MM.1S (cell line): Measurements from ENCODE around the gene STEAP1B.
A peak's percentile ranks its signal among the peaks of the same experiment; 100 is the strongest.
"Not testable (repeated sequence)": the region's sequence is repeated elsewhere in the genome, so short reads cannot be mapped to it uniquely, and the experiment has no call there.

Experiments
- DNase-seq: peaks from one replicate; pipeline ENCODE4 v3.0.0-alpha.2; 2015
- H2AFZ ChIP-seq: fragments of 300-600 bp; sonication (generic); 2 replicates; pipeline ENCODE4 v1.6.0; 2016; ENCODE audit warnings: antibody characterized with exemption, low read length
- H3F3A ChIP-seq: fragments of 300-600 bp; sonication (generic); 2 replicates; pipeline ENCODE4 v1.6.1; 2016; ENCODE audit warnings: mild to moderate bottlenecking, antibody characterized with exemption, low read length, moderate library complexity, mixed read lengths; ENCODE audit not compliant: insufficient read depth
- H3K27ac ChIP-seq: fragments of 300-600 bp; sonication (generic); 2 replicates; pipeline ENCODE4 v1.5.1; 2016; ENCODE audit warnings: mild to moderate bottlenecking, low read length
- H3K27me3 ChIP-seq: fragments of 300-600 bp; sonication (generic); replicated peaks from 2 replicates; pipeline ENCODE4 v1.6.0; 2016; ENCODE audit warnings: low read length; ENCODE audit not compliant: insufficient read depth
- H3K36me3 ChIP-seq: fragments of 300-600 bp; sonication (generic); replicated peaks from 2 replicates; pipeline ENCODE4 v1.6.1; 2016; ENCODE audit warnings: mild to moderate bottlenecking, low read length, mixed read lengths; ENCODE audit not compliant: insufficient read depth
- H3K4me1 ChIP-seq: fragments of 300-600 bp; sonication (generic); 2 replicates; pipeline ENCODE4 v1.6.1; 2016; ENCODE audit warnings: low read length, mixed read lengths
- H3K4me2 ChIP-seq: fragments of 300-600 bp; sonication (generic); 2 replicates; pipeline ENCODE4 v1.6.0; 2016; ENCODE audit warnings: low read depth, low read length
- H3K4me3 ChIP-seq: fragments of 300-600 bp; sonication (generic); 2 replicates; pipeline ENCODE4 v1.5.1; 2016; ENCODE audit warnings: low read length, mixed read lengths
- H3K79me2 ChIP-seq: fragments of 300-600 bp; sonication (generic); 2 replicates; pipeline ENCODE4 v1.6.1; 2016; ENCODE audit warnings: mixed run types, low read length, mixed read lengths
- H3K9ac ChIP-seq: fragments of 300-600 bp; sonication (generic); 2 replicates; pipeline ENCODE4 v1.6.1; 2016; ENCODE audit warnings: low read length, mixed read lengths
- H3K9me2 ChIP-seq: fragments of 300-600 bp; sonication (generic); replicated peaks from 2 replicates; pipeline ENCODE4 v1.6.1; 2016; ENCODE audit warnings: mild to moderate bottlenecking, low read length, mixed read lengths; ENCODE audit not compliant: insufficient read depth
- H3K9me3 ChIP-seq: fragments of 300-600 bp; sonication (generic); replicated peaks from 2 replicates; pipeline ENCODE4 v1.6.1; 2016; ENCODE audit warnings: mild to moderate bottlenecking, low read length, mixed read lengths; ENCODE audit not compliant: insufficient read depth
- H4K20me1 ChIP-seq: fragments of 300-600 bp; sonication (generic); 2 replicates; pipeline ENCODE4 v1.6.1; 2016; ENCODE audit warnings: mild to moderate bottlenecking, low read length, moderate library complexity, mixed read lengths; ENCODE audit not compliant: insufficient read depth
- EZH2 ChIP-seq: fragments of 300-600 bp; sonication (generic); optimal IDR thresholded peaks from 2 replicates; pipeline ENCODE3; 2017; ENCODE audit warnings: low read depth, mild to moderate bottlenecking, antibody characterized with exemption, low read length, mixed read lengths
- EZH2phosphoT487 ChIP-seq: fragments of 300-600 bp; sonication (generic); IDR thresholded peaks from 2 replicates; pipeline ENCODE4 v1.6.1; 2018; ENCODE audit warnings: antibody characterized with exemption, low read length
- TF ChIP-seq, protein P1 (sequence below): fragments of 300-600 bp; sonication (generic); IDR thresholded peaks from 2 replicates; pipeline ENCODE4 v1.5.1; 2016; ENCODE audit warnings: antibody characterized with exemption, low read length, mixed read lengths

Gene STEAP1B

DNA sequence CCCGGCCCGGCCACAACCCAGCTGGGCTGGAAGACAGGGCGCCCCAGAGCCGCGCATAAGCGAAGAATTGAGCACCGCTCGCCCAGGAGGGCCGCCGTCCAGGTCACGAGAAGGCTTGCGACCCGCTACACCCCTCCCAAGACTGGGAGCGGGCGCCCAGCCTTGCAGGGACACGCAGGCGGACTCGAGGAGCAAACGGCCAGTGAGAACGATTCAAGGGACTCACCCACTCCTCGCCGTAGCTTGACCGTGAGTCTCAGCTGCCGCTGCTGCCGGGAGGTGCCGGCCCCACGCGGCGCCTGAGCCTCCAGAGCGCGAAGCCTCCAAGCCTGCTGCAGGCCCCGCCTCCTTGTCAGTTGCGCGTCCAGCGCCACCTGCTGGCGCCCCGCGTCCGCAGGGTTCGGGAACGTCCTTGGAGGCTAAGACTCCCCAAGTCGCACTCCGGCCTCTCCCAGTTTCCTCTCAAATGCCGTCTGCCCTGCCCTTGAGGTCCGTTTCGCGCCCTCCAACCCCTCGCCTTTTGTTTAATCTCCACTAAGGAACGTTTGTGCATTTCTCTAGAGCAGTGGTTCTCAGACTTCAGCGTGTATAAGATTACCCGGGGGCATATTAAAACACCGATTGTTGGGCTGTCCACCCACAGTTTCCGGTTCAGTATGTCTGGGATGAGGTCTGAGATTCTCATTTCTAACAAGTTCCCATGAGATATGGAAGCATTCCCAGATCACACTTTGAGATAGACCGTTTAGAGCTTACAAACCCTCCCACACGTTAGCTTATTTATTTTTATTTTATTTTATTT, at the start of gene STEAP1B:
Gene STEAP1B, minus strand, starts transcription at position 301 of the 802 bp plus-strand sequence. CDS start 5,333 bp downstream, outside the sequence.
- not testable (repeated sequence) for H3K27me3 ChIP-seq, H3K79me2 ChIP-seq, H3F3A ChIP-seq, H3K4me1 ChIP-seq, H3K36me3 ChIP-seq, H3K9me3 ChIP-seq, H4K20me1 ChIP-seq, H3K9me2 ChIP-seq
- peak within 1 kb of the TSS; percentile 64 for H3K4me2 ChIP-seq
- H3K4me3 ChIP-seq = peak within 1 kb of the TSS; percentile 57
- peak within 1 kb of the TSS; percentile 31; the same call in 1 of the 2 replicates for H3K27ac ChIP-seq
- DNase-seq = peak; percentile 93
- peak within 1 kb of the TSS; percentile 54; the same call in 1 of the 2 replicates for H3K9ac ChIP-seq
- H2AFZ ChIP-seq = peak within 1 kb of the TSS; percentile 75
- TF ChIP-seq, protein P1, sequence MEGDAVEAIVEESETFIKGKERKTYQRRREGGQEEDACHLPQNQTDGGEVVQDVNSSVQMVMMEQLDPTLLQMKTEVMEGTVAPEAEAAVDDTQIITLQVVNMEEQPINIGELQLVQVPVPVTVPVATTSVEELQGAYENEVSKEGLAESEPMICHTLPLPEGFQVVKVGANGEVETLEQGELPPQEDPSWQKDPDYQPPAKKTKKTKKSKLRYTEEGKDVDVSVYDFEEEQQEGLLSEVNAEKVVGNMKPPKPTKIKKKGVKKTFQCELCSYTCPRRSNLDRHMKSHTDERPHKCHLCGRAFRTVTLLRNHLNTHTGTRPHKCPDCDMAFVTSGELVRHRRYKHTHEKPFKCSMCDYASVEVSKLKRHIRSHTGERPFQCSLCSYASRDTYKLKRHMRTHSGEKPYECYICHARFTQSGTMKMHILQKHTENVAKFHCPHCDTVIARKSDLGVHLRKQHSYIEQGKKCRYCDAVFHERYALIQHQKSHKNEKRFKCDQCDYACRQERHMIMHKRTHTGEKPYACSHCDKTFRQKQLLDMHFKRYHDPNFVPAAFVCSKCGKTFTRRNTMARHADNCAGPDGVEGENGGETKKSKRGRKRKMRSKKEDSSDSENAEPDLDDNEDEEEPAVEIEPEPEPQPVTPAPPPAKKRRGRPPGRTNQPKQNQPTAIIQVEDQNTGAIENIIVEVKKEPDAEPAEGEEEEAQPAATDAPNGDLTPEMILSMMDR = peak; percentile 70

DNA sequence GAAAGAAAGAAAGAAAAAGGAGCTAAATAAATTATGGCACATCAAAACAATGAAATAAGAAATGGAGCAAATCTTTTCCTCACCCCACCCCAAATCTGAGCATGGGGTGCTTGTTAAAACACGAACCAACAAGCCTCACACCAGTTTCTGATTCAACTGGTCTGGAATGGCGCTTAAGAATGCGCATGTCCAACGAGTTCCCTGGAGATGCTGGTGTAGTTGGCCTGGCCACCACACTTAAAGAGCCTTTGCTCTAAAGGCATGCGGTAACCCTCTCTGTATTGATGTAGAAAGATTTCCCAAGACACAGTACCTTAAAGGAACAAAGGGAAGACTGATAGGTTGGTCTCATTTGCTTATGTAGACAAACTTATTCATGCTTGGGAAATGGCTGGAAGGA, 49.1 kb upstream of the STEAP1B start:
- no peak overlapping the region for H3K4me2 ChIP-seq
- H3K9me2 ChIP-seq = no peaks in the 10 kb centered on the region
- H3K9ac ChIP-seq = no peak overlapping the region
- H3K27me3 ChIP-seq = no peaks in the 10 kb centered on the region
- no peaks in the 10 kb centered on the region for H3K79me2 ChIP-seq
- H3K4me3 ChIP-seq = no peak overlapping the region
- no peaks in the 10 kb centered on the region for H3K36me3 ChIP-seq
- H3K4me1 ChIP-seq = no peaks in the 10 kb centered on the region
- DNase-seq = no peak
- H3K9me3 ChIP-seq = no peaks in the 10 kb centered on the region
- H2AFZ ChIP-seq = no peak overlapping the region
- H3K27ac ChIP-seq = no peak overlapping the region
- H4K20me1 ChIP-seq = no peaks in the 10 kb centered on the region
- TF ChIP-seq EZH2phosphoT487 (no peak), EZH2 (no peak)
- TF ChIP-seq, protein P1 = no peak
- H3F3A ChIP-seq = no peaks in the 10 kb centered on the region

DNA sequence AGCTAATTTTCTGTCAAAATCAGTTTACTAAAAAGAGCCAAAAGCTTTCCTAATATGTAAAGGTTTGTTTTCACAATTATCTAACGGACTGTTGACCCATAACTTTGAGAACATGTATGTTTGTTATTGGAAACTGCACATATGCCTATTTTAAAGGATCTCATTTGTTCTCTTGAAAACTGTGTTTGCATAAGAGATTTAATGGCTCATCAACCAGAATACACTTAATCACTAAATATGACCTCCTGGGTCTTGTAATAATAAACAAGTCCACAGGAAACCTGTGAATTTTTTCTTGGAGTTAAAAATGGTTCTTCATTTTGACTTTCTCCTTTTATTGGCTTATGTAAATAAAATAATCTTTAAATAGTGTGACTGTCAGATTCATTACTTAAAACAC, 48.3 kb upstream of the STEAP1B start:
- TF ChIP-seq, protein P1 = no peak
- TF ChIP-seq EZH2phosphoT487 (no peak), EZH2 (no peak)
- DNase-seq = no peak

More for the DNA sequence above, 48.3 kb upstream of the STEAP1B start:
- H3K27ac ChIP-seq = no peak overlapping the region
- H3K4me1 ChIP-seq = no peaks in the 10 kb centered on the region
- H3K4me2 ChIP-seq = no peak overlapping the region
- H3K4me3 ChIP-seq = no peak overlapping the region
- H4K20me1 ChIP-seq = no peaks in the 10 kb centered on the region
- H3K9ac ChIP-seq = no peak overlapping the region
- no peaks in the 10 kb centered on the region for H3F3A ChIP-seq
- no peaks in the 10 kb centered on the region for H3K79me2 ChIP-seq
- H3K27me3 ChIP-seq = no peaks in the 10 kb centered on the region
- H3K9me3 ChIP-seq = no peaks in the 10 kb centered on the region
- H3K36me3 ChIP-seq = no peaks in the 10 kb centered on the region
- H2AFZ ChIP-seq = no peak overlapping the region
- H3K9me2 ChIP-seq = no peaks in the 10 kb centered on the region
